GM10266 (cell line): ENCODE results near the gene ALDH1L1.
A peak's percentile ranks its signal among the peaks of the same experiment; 100 is the strongest.

Experiments
- DNase-seq: peaks from one replicate; pipeline ENCODE4 v3.0.0; 2012; ENCODE audit errors: extremely low spot score
- CTCF ChIP-seq: IDR thresholded peaks from 2 replicates; pipeline ENCODE4 v1.5.1; 2012; ENCODE audit warnings: mild to moderate bottlenecking, low read depth; ENCODE audit not compliant: control insufficient read depth, insufficient read depth; ENCODE audit errors: missing control alignments

Gene ALDH1L1

GRCh38 chr3:126137490-126138130, 42.8 kb downstream of the ALDH1L1 start:
- no peak for DNase-seq
- TF ChIP-seq CTCF = no peak

GRCh38 chr3:126136428-126137220, 43.8 kb downstream of the ALDH1L1 start:
- DNase-seq = no peak
- TF ChIP-seq CTCF = no peak

DNA sequence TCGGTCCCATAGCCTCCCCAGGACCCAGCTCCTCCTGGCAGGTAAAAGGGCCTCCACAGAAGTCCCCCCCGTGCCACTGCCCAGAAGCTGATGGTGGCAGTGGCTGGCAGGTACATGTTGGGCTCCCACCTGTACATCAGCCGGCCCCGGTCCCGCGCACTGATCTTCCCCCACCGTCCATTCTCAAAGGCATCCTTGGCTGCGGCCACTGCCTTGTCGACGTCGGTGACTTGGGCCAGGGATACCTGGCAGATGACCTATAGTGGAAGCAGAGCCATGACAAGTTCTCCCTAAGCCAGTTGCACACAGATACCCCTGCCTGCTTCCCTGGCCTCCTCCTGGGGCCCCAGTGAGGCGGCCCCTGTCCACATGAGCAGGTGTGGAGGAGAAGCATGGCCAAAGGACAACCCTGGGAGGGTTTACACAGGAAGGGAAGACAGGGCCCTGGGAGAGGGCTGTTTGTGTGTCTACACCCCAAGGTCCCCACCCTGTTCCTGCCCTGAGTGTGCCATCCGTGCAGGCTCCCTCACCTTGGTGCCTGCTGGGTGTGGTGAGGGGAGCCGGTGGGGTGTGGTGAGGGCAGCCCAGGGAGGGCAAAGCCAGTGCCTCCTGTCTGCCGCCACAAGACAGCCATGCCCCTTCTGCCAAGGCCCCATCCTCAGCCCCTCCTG, 44.8 kb downstream of the ALDH1L1 start:
- TF ChIP-seq CTCF = no peak
- no peak for DNase-seq

DNA sequence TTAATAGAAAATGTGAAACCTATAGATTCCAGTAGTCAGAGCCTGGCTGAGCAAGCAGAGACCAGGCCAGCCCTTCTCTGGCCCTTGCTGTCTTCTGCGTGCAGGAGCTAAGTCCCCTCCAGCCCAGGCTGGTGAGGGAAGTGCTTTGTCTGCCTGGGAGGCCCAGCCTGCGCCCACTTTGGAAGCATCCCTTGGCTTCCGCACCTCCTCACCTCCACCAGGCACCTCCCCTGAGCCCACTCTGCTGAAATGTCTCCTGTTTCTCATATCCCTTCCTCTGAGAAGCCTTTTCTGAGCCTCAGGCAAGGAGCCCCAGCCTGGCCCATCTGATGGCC, 45.3 kb downstream of the ALDH1L1 start:
- TF ChIP-seq CTCF = no peak
- no peak for DNase-seq

GRCh38 chr3:126134219-126134975, 46.0 kb downstream of the ALDH1L1 start:
- peak; percentile 59 for TF ChIP-seq CTCF
- peak; percentile 62 for DNase-seq

DNA sequence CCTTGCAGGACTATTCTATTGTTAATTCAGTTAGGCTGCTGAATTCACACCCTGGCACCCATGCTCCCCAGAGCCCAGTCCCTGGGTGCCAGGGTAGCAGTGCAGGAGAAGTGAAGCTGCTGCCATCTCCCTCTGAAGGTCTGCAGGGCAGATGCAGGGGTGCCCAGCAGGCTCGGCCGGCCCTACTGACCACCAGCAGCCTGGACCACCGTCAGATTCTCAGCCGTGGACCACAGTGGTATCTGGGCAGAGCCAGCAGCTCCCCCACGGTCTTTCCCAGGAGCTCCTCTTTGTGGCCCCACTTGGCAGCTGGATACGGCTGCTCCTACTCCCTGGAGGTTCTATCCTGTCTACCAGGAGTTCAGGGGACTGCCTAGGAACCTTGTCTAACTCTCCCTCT, 46.8 kb downstream of the ALDH1L1 start:
- no peak for DNase-seq
- no peak for TF ChIP-seq CTCF
